C1 segment of cervical spinal cord (tissue), 14 donors: Measurements from ENCODE around the gene TRIM10.
"Not testable (repeated sequence)": the region's sequence is repeated elsewhere in the genome, so short reads cannot be mapped to it uniquely, and the experiment has no call there.

Experiments used
- DNase-seq, 14 donors: peaks; one replicate each; lab custom pipeline; 2025; lab: John Stamatoyannopoulos, UW

Gene TRIM10

DNA sequence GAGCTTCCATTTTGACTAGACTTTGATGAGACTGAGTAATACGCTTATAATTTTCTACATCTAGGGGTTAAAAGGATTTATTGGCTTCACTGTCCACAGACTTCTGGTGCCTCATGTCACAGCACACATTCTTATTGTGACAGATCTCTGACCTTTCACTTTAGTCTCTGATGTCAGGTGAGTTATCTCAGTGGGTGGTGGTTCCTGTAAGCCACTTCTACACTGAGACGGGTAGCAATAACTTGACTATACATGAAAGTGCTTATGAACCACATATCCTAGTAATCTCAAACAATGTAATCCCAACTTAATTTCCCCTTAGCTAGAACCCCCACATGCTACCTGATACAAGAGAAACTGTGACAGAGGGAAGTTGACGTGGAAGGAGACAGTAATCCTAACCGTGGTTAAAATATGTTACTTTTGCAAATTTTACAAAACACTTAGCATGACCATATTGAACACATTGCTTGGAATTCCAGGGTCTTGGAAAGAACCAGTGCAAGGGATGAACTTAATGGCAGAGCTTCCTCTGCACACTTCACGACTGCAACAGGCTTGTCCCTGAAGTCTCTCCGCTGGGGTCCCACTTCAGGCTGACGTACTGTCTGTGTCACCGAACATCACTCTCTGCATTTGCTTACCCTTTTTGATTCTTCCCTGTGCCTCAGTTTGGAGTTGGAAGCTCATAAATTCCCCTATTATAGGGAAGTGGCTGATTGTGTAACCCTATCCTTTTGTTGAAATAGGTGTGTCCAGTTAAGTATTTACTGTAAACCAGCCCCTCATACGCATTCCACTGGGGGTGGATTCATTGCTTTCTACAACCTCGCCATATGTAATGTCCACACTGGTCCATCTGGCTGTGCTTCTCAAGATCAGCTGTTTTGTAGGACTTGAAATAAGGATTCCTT is 31.5 kb downstream of the TRIM10 start:
- DNase-seq: no peak

DNA sequence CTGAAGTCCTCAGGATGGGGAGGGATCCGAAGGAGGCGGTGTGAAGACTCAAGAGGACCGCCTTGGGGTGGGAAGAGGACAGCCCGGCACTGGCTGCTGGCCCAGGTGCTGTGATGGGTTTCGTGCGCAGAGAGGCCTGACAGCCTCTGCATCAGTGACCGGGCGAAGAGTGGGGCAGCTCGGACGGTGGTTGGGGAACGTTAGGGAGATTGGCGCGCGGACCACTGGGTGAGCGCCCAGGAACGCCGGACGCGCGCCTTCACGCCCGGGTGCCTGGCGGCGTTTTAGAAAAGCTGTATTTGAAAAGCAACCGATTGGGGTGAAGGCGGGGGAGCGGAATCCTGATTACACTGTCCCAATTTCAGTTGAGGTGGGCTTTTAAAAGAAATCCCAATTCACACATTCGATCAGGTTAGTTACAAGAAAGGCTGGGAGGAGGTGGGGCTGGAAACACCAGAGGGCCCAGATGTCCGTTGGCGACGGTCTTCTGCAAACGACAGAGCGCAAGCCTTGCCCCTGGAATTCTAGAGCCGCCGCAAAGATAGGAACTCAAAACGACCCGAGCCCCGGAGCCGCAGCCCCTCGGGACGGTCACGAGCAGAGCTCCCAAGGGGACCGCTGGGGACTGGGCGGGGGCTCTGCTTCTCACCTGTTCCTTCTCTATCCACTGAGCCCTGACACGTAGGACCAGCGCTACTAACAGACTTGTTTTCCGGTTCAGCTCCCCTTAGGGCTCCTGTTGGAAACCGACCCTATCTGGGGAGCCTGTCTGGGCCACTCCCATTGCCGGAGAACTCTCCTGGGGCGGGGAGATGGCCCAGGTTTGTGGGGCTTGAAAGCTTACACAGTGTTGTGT is 33.5 kb downstream of the TRIM10 start:
- DNase-seq: peak in 1 of 14 donors; percentile 28

DNA sequence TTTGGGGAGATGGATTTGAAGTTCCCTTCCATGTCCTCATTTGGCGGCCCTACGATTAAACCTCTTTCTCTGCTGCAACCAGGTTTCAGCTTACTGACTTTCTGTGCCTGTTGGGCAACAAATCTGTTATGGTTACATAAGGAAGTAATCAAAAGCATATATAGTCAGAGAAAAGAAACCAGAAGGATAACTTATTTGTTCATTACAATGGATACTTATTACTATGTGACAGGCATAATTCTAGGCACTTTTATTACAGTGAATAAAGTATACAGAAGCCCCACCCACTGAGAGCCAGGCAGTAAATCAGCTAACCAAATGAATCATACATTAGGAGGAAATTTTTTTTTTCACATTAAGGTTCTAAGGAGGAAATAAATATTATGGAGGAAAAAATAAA is 38.5 kb downstream of the TRIM10 start:
- DNase-seq: no peak

DNA sequence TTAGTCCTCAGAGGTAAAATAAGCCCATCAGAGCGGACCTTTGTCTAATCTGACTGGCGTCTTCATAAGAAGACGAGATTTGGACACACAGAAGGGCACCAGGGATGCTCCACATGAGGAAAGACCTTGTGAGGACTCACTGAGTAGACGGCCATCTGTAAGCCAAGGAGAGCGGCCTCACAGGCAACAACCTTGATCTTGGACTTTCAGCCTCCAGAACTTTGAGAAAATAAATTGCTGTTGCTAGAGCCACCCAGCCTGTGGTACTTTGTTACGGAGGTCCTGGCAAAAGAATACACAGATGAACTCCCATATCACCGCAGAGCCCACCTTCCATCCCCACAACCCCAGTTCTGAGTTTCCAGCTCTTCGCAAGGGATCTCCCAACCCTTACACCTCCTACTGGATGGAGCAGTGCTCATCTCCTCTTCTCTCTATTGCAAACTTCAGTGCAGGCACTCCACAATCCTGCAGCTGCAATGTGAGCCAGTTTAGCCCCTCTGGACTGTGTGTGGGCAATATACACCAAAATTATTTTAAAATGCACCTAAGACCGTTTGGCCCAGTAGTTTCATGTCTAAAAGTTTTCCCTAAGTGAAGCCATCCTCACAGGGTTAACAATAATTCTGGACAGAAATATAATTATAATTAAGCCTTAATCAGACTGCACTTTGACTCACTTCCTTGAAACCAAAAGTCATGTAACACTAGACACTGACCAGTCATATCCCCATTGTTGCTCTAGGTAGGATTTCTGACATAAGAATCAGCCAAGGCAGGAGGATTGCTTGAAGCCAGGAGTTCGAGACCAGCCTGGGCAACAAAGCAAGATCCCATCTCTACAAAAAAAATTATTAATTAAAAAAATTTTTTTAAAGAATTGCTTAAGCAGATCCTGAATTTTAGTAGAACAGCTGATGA is 39.3 kb downstream of the TRIM10 start:
- DNase-seq: no peak

DNA sequence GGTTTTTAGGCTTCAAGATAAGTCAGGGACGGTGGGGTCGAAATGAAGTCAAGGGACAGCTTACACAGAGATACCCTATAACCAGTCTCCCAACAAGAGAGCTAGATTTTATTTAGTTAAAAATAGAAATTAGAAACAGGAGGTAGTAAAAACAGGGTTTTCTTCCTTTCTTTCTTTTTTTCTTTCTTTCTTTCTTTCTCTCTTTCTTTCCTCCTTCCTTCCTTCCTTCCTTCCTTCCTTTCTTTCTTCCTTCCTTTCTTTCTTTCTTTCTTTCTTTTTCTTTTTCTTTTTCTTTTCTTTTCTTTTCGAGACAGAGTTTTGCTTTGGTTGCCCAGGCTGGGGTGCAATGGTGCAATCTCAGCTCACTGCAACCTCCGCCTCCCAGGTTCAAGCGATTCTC is 42.3 kb downstream of the TRIM10 start:
- DNase-seq: not testable (repeated sequence)

DNA sequence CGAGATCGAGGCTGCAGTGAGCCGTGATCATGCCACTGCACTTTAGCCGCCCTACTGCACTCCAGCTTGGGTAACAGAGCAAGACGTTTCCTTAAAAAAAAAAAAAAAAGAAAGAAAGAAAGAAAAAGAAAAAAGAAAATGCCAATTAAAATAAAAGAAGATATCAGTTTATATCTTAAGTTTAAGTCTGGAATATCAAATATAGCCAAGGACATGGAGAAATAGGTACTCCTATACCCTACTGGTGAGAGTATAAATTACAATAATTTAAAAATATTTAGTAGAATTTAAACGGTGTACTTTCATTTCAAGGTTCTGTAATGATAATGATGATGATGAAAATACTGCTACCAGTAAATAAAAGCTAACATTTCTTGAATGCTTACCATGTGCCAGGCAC is 44.3 kb downstream of the TRIM10 start:
- DNase-seq: no peak

DNA sequence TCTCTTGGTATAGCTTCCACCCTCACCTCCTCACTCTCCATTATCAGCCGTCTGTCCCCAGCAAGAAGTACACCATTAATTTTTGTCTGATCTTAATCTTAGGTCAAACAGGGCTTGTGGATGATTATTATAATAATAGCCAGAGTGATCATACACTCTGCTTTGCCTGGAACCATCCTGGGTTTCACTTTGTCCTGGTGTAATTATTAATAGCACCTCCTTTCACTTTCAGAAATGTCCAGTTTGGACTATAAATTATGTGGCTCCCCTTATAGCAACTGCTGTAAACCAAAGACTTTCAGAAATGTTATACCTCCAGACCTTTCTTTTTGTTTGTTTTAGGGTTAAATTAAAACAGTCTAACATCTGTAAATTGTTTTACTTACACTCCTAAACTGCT is 47.2 kb downstream of the TRIM10 start:
- no peak for DNase-seq

DNA sequence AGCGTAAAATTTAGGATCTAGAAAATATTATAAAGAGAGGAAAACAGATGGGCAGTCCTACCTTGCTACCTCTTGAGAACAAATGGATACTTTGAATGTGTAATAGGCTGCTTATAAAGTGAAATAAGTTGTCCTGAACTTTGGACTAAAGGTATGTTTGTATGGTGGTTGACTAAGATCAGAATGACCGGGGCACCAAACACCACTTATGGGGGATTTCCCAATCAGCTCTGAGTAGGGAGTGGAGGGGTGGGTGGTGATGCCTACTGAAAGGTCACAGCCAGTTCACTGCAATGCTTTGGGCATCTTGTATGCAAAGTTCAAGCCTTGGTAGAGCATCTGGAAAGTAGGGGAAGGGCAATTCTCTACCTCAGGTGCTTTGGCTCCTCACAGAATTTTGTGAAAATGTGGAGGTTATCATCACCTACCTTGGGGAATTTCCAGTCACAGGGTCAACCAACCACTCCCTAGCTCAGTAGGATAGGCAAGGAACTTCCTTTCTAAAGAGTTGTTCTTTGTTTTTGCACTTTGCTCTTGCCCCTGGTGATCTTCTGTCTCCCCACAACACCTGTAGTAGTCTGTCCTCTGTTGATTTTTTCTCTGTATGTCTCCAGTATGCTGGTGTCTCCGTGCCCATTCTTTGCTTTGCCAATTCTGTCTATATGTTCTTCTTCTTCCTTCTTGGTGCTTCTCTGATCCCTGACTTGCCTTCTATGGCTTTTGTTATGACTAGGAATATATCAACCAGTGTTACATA is 47.8 kb downstream of the TRIM10 start, which contains the start of gene TRIM31:
TSS of gene TRIM31 (minus strand) at position 88 of the 757 bp plus-strand sequence. CDS start 285 bp downstream, outside the sequence.
- DNase-seq: no peak

DNA sequence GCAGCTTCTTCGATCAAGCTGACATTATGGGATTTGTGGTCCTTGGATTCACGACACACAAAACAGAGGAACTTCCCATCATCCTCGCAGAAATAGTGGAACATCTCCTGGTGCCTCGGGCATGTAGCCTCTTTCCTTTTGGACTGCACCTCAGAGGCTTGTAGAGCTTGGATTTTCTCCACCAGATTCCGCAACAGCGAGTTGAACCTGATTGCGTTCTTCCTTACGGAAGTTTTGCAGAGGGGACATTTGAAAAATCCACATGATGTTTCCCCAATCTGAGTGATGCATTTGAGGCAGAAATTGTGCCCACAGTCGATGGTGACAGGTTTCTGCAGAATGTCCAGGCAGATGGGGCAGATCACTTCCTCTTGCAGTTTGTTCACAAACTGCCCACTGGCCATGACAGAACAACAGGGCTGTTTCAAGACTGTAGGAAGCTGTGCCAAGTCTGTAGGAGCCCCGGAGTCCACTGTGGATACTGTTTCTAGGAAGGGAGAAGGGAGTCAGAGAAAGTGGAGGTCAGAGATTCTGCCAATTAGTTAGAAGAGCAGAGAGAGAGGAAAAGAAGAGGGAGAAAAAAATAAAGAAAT is 48.5 kb downstream of the TRIM10 start:
- no peak for DNase-seq

DNA sequence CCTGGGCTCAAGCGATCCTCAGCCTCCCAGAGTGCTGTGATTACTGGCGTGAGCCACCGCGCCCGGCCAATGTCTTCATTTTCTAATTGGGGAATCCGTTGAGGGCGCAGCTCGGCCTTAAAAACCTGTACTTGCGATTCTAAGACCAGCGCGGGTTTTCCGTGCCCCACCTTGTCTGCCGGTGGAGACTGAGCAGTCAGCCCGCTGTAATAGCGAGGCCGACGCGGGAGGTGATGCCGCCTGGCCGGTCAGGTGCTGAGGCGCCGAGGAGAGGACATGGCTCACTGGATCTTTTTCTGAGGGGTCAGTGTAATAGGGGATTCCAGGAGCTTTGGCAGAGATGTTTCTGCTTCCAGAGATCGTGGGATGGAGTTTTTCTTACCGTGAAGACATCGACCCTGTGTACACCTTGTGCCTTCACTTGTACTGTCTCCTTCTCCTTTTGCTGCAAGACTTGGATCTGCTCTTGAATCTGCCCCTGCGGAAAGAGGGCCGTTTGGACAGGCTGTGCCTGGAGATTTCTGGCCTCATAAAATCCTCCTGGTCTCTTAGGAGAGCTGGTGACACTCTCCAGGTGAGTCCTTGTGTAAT is 49.6 kb downstream of the TRIM10 start:
- no peak for DNase-seq

DNA sequence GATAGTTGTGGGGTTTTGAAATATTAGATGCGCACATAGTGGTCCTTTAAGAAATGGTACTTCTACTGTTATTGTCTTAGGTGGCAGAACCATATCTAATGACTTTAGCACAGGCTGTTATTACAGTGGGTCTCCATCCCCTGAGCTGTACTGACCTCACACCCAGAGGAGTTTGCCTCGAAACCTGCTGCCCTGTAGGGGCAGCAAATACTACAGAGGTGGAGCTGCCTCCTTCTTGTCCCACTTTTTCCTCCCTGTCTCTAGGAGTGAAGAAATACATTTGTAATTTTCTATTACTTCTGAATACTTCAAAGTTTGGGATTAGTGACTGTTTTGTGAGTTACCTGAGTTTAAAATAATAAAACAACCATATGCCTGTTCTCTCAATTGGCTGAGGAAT is 56.4 kb downstream of the TRIM10 start:
- no peak for DNase-seq

DNA sequence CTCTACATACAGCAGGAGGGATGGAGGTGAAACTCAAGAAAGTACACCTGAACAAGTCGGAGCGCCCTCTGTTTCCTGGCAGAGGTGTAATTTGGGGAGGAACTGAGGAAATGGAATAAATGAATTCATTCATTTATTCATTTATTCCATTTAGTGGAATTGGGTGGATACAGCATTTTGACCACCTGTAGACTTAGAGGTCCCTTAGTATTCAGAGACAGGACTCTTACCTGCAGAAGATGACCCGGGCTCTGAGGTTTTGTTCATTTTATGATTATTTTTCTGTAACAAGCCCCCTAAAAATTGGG is 57.2 kb downstream of the TRIM10 start:
- DNase-seq: no peak

DNA sequence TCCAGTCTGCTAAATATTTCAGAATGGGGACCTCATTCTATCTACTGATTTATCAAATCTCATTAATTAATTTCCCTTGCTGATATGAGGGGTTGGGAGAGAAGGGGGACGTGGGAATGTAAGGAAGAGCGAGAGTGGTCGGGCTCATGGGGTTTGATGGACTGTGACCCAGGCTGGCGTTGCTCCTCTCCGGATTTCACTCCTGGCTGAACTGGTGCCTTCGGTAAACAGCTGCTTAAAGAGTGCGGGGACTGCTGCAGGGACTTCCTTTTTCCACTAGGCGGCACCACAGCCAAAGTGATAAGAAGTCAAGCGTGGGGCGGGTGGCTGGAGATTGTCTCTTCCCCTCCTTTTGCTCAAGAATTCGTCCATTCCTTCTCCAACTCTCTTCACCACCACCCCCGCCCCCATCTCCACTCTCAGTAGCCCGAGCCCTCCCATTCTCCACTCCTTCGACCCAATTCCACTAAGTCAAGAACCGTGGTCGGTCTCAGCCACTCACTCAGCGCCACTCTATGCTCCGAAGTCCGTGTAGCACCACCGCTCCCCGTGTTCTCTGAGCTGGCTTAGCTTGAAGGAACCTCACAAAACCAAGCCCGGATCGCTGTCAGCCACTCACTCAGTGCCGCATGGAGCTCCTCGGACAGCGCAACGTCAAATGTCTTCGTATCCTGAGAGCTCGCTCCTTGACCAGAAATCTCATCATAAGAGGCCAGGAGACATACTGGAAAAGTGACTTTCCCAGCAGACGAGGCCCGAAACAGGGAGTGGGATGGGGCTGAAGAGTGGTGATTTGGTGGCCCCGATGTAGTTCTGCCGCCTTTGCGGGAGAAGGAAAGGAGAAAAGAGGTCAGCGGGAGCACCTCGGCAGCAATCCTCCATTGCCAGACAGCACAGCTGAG is 57.8 kb downstream of the TRIM10 start:
- DNase-seq: peak in 13 of 14 donors; percentile 12 to 75 (median 58)

DNA sequence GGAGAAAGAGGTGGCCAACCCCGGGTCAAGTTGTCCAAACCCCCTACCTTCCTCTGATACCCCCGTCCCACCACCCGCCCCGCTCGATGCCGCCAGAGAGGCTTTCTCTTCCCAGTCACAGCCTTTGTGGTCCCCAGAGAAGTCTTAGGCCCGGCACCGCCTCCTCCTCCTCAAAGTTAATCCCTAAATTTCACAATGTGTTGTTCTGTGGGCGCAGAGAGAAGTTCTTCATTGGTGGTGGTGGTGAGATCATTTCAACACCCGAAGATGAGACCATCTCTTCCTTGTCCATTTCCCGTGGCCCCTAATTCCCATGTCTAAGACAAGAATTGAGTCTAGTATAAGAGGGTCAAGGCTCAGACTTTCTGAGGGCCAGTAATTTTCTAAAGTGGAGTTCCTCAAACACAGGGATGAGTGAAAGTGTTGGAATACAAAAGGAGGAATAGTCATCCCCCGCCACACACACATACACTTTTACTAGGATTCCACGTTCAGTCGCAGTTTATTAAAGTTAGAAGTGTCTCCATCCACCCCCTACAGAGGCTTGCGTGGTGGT is 58.5 kb downstream of the TRIM10 start:
- DNase-seq: peak in 1 of 14 donors; percentile 45
